Measurements from ENCODE around the gene RUNX1. TPM values are rescaled to one million over a fixed set of nuclear protein-coding genes. Genes with fewer than 3 reads are reported as not detected.

Gene RUNX1
- total and polyA plus RNA-seq, 2 of the 13 experiments (the other 11 are each of a cell fraction or from before 2014, with no cell fraction given), result 5.4 to 6.4 TPM

GRCh38 chr21:34886240-34887104, 162.6 kb downstream of the RUNX1 start (continued):
- TF ChIP-seq KLF6 (CRISPR knock-in tag; IDR thresholded peaks at IDR 0.05) (no peak), ZNF367 (CRISPR knock-in tag; IDR thresholded peaks at IDR 0.05; ENCODE audit: borderline replicate concordance) (no peak), ZFP90 (CRISPR knock-in tag; IDR thresholded peaks at IDR 0.05; ENCODE audit: borderline replicate concordance) (no peak), NCOA1 (CRISPR knock-in tag; IDR thresholded peaks at IDR 0.05) (no peak), HHEX (CRISPR knock-in tag; IDR thresholded peaks at IDR 0.05) (no peak), FOXP1 (IDR thresholded peaks at IDR 0.05) (no peak), FOXP1 (CRISPR knock-in tag; IDR thresholded peaks at IDR 0.05) (no peak), CHD2 (IDR thresholded peaks at IDR 0.05; ENCODE audit: low read depth, low read length) (no peak), NFIC (IDR thresholded peaks at IDR 0.05; ENCODE audit: low read length) (no peak), HNF4A (CRISPR knock-in tag; IDR thresholded peaks at IDR 0.05) (peak; percentile 42), ZBTB8A (CRISPR knock-in tag; IDR thresholded peaks at IDR 0.05; ENCODE audit: borderline replicate concordance, low read depth) (no peak), CAMTA2 (CRISPR knock-in tag; IDR thresholded peaks at IDR 0.05; ENCODE audit: borderline replicate concordance) (no peak), GRHL1 (CRISPR knock-in tag; conservative IDR thresholded peaks at IDR 0.05) (no peak), SNAI1 (CRISPR knock-in tag; IDR thresholded peaks at IDR 0.05; ENCODE audit: borderline replicate concordance) (no peak), AGO1 (IDR thresholded peaks at IDR 0.05; ENCODE audit: low read depth, low read length, poor library complexity, severe bottlenecking) (peak; percentile 42), EEA1 (CRISPR knock-in tag; IDR thresholded peaks at IDR 0.05; ENCODE audit: borderline replicate concordance) (peak; percentile 39; the same call in 1 of the 2 replicates), ZNF207 (IDR thresholded peaks at IDR 0.05; ENCODE audit: borderline replicate concordance) (no peak), GZF1 (CRISPR knock-in tag; IDR thresholded peaks at IDR 0.05) (no peak), FOXC1 (CRISPR knock-in tag; IDR thresholded peaks at IDR 0.05; ENCODE audit: borderline replicate concordance) (no peak), AFF4 (CRISPR knock-in tag; IDR thresholded peaks at IDR 0.05) (0 out of 2 replicates have a peak, but pooled peaks have one; percentile 29), MTA1 (CRISPR knock-in tag; IDR thresholded peaks at IDR 0.05; ENCODE audit: borderline replicate concordance) (no peak), RXRB (CRISPR knock-in tag; IDR thresholded peaks at IDR 0.05; ENCODE audit: borderline replicate concordance) (no peak)
- TF ChIP-seq, protein P1, sequence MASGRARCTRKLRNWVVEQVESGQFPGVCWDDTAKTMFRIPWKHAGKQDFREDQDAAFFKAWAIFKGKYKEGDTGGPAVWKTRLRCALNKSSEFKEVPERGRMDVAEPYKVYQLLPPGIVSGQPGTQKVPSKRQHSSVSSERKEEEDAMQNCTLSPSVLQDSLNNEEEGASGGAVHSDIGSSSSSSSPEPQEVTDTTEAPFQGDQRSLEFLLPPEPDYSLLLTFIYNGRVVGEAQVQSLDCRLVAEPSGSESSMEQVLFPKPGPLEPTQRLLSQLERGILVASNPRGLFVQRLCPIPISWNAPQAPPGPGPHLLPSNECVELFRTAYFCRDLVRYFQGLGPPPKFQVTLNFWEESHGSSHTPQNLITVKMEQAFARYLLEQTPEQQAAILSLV (CRISPR knock-in tag; IDR thresholded peaks at IDR 0.05; ENCODE audit: borderline replicate concordance), result 0 out of 2 replicates have a peak, but pooled peaks have one; percentile 38

All from HepG2 (cell line).